ENCODE results near the gene GALP.
"Not testable (repeated sequence)": the region's sequence is repeated elsewhere in the genome, so short reads cannot be mapped to it uniquely, and the experiment has no call there.

Gene GALP

DNA sequence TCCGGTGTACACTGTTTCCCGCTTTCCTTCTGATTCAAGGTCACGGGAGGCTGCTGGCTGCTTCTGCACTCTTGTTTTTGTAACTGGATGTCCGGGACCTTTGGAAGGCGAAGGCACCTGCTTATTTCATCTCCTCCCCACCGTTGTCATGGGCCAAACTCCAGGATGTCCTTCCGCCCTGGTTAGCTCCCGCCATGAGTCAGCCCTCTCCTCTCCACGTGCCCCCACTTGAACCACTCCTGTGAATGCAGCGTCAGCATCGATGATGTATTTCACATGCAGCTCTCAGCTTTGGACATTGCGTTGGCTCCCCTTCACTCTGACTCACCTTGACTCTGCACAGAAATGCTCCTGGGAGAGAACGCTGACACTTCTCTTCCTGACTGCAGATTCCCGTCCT lies 5.5 kb upstream of the GALP start:
- Histone ChIP-seq H3K9ac (ENCODE audit: low read length) (no peak overlapping the region), H3K4me1 (ENCODE audit: control insufficient read depth, insufficient read depth, low read length) (no peaks in the 10 kb centered on the region), H3K27ac (ENCODE audit: low read depth, low read length) (no peak overlapping the region), H3K36me3 (ENCODE audit: control insufficient read depth, insufficient read depth, low read length) (no peaks in the 10 kb centered on the region), H3K27me3 (ENCODE audit: control insufficient read depth, insufficient read depth, low read length) (peaks cover 4% of the 10 kb centered on the region), H3K4me3 (ENCODE audit: low read length) (no peak overlapping the region)

DNA sequence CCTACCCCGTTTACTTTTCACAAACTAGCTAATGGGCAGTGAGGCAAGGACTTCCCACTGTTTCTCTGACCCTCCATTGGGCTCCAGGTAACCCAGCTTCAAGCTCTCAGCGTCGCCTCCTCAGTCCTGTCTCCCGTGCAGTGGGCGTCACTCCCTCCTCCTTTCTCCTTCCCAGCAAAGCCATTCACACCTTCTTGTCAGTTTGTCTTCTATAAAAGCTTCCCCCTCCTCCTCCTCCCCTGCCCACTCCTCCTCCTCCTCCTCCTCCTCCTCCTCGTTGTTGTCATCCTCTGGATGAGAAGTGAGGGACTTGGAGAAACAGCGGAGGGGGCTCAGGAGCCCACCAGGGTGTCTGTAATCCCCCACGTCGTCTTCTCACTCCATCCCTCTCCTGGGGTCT lies 1.7 kb upstream of the GALP start:
- Histone ChIP-seq H3K27me3 (ENCODE audit: control insufficient read depth, insufficient read depth, low read length) (peaks cover 11% of the 10 kb centered on the region), H3K27ac (ENCODE audit: low read depth, low read length) (no peak overlapping the region), H3K4me1 (ENCODE audit: control insufficient read depth, insufficient read depth, low read length) (no peaks in the 10 kb centered on the region), H3K36me3 (ENCODE audit: control insufficient read depth, insufficient read depth, low read length) (no peaks in the 10 kb centered on the region), H3K9ac (ENCODE audit: low read length) (no peak overlapping the region), H3K4me3 (ENCODE audit: low read length) (no peak overlapping the region)

DNA sequence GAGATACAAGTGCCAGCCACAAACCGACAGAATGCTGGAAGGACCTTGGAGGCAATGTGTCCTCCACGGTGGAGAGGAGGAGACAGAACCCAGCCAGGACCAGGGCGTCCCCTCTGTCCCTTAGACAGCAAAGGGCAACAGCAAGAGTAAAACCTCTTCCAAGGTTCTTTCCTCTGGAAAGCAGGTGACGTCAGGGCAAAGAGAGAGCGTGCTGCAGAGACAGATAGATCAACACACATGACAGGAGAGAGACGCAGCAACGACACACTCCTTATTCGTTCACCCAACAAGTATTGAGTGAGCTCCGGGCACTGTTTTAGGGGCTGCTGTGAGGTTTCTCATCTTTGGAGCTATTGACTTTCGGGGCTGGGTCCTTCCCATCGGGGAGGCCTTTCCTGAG lies 1.3 kb upstream of the GALP start:
- Histone ChIP-seq H3K4me1 (ENCODE audit: control insufficient read depth, insufficient read depth, low read length) (no peaks in the 10 kb centered on the region), H3K4me3 (ENCODE audit: low read length) (no peak overlapping the region), H3K9ac (ENCODE audit: low read length) (no peak overlapping the region), H3K27me3 (ENCODE audit: control insufficient read depth, insufficient read depth, low read length) (peaks cover 11% of the 10 kb centered on the region), H3K36me3 (ENCODE audit: control insufficient read depth, insufficient read depth, low read length) (no peaks in the 10 kb centered on the region), H3K27ac (ENCODE audit: low read depth, low read length) (no peak overlapping the region)

DNA sequence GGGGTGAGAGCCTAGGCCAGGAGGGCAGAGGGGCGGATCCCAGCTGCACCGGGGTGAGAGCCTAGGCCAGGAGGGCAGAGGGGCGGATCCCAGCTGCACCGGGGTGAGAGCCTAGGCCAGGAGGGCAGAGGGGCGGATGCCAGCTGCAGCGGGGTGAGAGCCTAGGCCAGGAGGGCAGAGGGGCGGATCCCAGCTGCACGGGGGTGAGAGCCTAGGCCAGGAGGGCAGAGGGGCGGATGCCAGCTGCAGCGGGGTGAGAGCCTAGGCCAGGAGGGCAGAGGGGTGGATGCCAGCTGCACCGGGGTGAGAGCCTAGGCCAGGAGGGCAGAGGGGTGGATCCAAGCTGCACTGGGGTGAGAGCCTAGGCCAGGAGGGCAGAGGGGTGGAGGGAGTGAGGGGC lies 502 bp downstream of the GALP start:
- peaks cover 11% of the 10 kb centered on the region for H3K27me3 ChIP-seq (ENCODE audit: control insufficient read depth, insufficient read depth, low read length)
- not testable (repeated sequence) for H3K27ac ChIP-seq (ENCODE audit: low read depth, low read length); H3K4me3 ChIP-seq (ENCODE audit: low read length); H3K4me1 ChIP-seq (ENCODE audit: control insufficient read depth, insufficient read depth, low read length); H3K36me3 ChIP-seq (ENCODE audit: control insufficient read depth, insufficient read depth, low read length); H3K9ac ChIP-seq (ENCODE audit: low read length)

DNA sequence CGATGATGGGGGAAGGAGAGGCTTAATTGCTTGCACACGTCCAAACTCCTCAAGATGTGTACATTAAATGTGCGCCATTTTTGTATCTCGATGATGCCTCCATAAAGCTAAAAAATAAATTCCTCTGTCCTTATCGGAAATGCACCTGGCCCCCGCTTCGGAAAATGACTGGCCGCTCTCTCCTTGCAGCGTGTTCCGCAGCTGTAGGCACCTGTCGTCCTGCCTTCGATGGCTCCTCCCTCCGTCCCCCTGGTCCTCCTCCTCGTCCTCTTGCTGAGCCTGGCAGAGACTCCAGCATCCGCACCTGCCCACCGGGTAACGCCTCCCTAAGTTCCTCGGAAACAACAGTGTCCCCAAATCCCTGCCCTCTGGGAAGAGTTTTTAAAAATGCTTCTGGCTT lies 1.1 kb downstream of the GALP start:
- H3K4me3 ChIP-seq (ENCODE audit: low read length): no peak overlapping the region

DNA sequence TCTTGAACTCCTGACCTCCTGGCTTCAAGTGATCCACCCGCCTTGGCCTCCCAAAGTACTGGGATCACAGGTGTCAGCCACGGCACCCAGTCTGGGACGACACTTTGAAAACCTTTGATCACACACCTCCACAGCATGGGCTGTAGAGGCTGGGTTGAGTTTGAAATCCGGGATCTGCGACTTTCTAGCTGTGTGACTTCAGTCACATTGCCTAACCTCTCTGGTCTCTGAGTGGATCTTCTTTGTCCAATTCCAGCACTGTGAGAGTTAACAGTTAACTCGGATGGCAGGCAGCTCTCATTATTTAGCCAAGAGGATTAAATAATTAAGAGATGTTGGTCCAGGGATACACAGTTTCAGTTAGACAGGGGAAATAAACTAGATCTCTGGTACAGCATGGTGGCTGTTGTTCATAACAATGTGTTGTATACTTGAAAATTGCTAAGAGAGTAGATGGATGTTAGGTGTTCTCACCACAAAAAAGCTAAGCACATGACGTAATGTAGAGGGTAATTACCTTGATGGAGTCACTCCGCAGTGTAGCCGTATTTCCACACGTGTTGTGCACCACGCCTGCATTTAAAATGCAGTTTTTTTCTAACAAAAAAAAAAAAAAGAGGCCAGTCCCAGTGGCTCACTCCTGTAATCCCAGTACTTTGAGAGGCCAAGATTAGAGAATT lies 1.9 kb downstream of the GALP start:
- no peak overlapping the region for H3K27ac ChIP-seq (ENCODE audit: low read depth, low read length)
- no peaks in the 10 kb centered on the region for H3K4me1 ChIP-seq (ENCODE audit: control insufficient read depth, insufficient read depth, low read length)
- H3K27me3 ChIP-seq (ENCODE audit: control insufficient read depth, insufficient read depth, low read length): peaks cover 11% of the 10 kb centered on the region
- no peak overlapping the region for H3K9ac ChIP-seq (ENCODE audit: low read length)
- H3K4me3 ChIP-seq (ENCODE audit: low read length): no peak overlapping the region
- H3K36me3 ChIP-seq (ENCODE audit: control insufficient read depth, insufficient read depth, low read length): no peaks in the 10 kb centered on the region

More for the DNA sequence above, 1.1 kb downstream of the GALP start:
- H3K27ac ChIP-seq (ENCODE audit: low read depth, low read length): no peak overlapping the region
- no peak overlapping the region for H3K9ac ChIP-seq (ENCODE audit: low read length)
- no peaks in the 10 kb centered on the region for H3K4me1 ChIP-seq (ENCODE audit: control insufficient read depth, insufficient read depth, low read length)
- peaks cover 11% of the 10 kb centered on the region for H3K27me3 ChIP-seq (ENCODE audit: control insufficient read depth, insufficient read depth, low read length)
- no peaks in the 10 kb centered on the region for H3K36me3 ChIP-seq (ENCODE audit: control insufficient read depth, insufficient read depth, low read length)

DNA sequence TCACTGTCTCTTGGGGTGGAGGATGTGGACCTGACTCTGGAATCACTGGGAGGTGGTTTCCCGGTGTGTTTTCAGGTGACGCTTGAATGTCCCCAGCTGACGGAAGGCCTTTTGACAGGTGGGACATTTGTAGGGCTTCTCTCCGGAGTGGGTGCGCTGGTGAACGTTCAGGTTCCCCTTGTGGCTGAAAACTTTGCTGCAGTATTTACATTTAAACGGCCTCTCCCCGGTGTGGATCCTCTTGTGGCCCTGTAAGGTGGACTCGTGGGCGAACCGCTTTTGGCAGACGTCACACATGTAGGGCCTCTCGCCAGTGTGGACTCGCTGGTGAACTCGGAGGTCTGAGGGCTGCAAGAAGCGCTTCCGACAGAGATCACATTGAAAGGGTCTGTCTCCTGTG lies 14.0 kb downstream of the GALP start:
- Histone ChIP-seq H3K4me3 (ENCODE audit: low read length) (no peak overlapping the region), H3K36me3 (ENCODE audit: control insufficient read depth, insufficient read depth, low read length) (no peaks in the 10 kb centered on the region), H3K9ac (ENCODE audit: low read length) (no peak overlapping the region), H3K27ac (ENCODE audit: low read depth, low read length) (no peak overlapping the region), H3K4me1 (ENCODE audit: control insufficient read depth, insufficient read depth, low read length) (no peaks in the 10 kb centered on the region), H3K27me3 (ENCODE audit: control insufficient read depth, insufficient read depth, low read length) (no peaks in the 10 kb centered on the region)

DNA sequence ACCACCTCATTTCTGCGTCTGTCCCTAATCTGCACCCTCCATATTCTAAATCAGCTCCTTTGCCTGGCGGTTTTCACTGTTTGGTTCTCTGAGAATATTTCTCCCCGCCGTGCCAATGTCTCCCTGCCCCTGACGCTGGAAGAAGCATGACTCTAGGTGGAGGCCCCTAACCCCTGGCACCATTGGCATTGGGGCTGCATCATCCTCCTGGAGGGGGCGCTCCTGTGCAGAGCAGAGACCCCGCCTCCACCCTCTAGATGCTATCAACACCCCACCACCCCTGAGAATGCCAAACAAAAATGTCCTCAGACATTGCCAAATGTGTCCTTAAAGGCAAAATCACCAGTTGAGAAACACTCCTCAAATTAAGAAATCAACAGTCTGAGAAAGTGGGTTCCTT lies 15.3 kb downstream of the GALP start:
- Histone ChIP-seq H3K4me1 (ENCODE audit: control insufficient read depth, insufficient read depth, low read length) (no peaks in the 10 kb centered on the region), H3K36me3 (ENCODE audit: control insufficient read depth, insufficient read depth, low read length) (no peaks in the 10 kb centered on the region), H3K27me3 (ENCODE audit: control insufficient read depth, insufficient read depth, low read length) (no peaks in the 10 kb centered on the region), H3K27ac (ENCODE audit: low read depth, low read length) (no peak overlapping the region), H3K4me3 (ENCODE audit: low read length) (no peak overlapping the region), H3K9ac (ENCODE audit: low read length) (no peak overlapping the region)

DNA sequence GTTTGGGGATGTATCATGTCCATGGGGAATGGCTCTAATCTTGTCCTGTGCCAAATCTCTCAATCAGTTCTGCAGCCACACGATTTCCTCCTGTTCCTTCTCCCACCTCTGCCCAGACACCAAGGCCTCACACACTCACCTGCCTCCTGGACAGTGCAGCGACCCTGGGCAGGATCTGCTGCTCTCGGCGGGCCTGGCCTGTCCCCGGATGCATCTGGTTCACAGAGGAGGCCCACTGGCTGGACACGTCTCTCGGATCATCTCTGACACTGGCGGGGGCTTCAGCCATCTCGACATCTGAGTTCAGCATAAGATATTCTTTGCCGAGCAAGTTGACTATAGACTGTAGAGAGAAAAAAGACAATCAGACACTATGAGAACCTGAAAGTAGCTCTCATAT lies 15.9 kb downstream of the GALP start:
- H3K27me3 ChIP-seq (ENCODE audit: control insufficient read depth, insufficient read depth, low read length): no peaks in the 10 kb centered on the region
- H3K9ac ChIP-seq (ENCODE audit: low read length): no peak overlapping the region
- H3K4me1 ChIP-seq (ENCODE audit: control insufficient read depth, insufficient read depth, low read length): no peaks in the 10 kb centered on the region
- no peak overlapping the region for H3K27ac ChIP-seq (ENCODE audit: low read depth, low read length)
- no peak overlapping the region for H3K4me3 ChIP-seq (ENCODE audit: low read length)
- H3K36me3 ChIP-seq (ENCODE audit: control insufficient read depth, insufficient read depth, low read length): no peaks in the 10 kb centered on the region

DNA sequence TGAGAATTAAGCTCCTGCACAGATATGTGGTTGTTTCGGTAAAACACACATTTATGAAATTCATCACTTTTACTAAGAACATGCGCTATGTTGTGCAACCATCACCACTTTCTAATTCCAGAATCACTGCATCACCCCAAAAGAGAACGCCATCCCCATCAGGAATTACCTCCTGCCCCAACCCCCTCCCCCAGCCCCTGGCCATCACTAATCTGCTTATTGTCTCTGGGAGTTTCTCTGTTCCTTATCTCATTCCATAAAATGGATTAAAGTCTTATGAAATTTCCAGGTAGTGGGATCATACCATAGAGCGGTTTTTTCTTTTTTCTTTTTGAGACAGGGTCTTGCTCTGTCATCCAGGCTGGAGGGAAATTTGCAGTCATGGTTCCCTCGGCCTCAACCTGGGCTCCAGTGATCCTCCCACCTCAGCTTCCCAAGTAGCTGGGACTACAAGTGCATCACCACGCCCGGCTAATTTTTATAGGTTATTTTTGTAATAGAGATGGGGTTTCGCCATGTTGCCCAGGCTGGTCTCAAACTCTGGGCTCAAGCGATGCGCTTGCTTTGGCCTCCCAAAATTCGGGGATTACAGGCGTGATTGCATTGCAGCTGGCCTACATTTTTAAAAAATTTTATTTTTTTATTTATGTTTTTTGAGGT lies 18.3 kb downstream of the GALP start:
- Histone ChIP-seq H3K27ac (ENCODE audit: low read depth, low read length) (no peak overlapping the region), H3K4me3 (ENCODE audit: low read length) (no peak overlapping the region), H3K36me3 (ENCODE audit: control insufficient read depth, insufficient read depth, low read length) (no peaks in the 10 kb centered on the region), H3K4me1 (ENCODE audit: control insufficient read depth, insufficient read depth, low read length) (no peaks in the 10 kb centered on the region), H3K27me3 (ENCODE audit: control insufficient read depth, insufficient read depth, low read length) (no peaks in the 10 kb centered on the region), H3K9ac (ENCODE audit: low read length) (no peak overlapping the region)

DNA sequence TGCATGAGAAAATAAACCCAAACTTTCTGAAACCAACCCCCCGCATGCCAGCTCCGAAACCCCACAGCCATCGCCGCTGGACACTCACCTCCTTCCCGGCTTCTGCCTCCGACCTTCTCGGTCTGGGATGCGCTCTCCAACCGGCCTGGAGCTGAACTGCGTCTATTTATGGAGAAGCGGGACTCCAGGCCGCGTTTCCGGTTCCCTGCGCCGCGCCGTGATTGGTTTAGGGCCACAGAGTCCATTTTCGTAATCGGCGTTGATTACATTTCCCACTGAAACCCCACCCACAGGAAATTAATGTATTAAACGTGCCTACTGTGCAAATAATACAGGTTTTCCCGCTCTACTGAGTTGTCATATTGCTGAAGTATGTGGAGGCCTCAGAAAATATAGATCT lies 21.8 kb downstream of the GALP start, which contains the start of gene ZSCAN5B:
ZSCAN5B (minus strand) TSS at position 138 of the 400 bp plus-strand sequence. CDS start 4,731 bp downstream, outside the sequence.
- not testable (repeated sequence) for H3K36me3 ChIP-seq (ENCODE audit: control insufficient read depth, insufficient read depth, low read length)

DNA sequence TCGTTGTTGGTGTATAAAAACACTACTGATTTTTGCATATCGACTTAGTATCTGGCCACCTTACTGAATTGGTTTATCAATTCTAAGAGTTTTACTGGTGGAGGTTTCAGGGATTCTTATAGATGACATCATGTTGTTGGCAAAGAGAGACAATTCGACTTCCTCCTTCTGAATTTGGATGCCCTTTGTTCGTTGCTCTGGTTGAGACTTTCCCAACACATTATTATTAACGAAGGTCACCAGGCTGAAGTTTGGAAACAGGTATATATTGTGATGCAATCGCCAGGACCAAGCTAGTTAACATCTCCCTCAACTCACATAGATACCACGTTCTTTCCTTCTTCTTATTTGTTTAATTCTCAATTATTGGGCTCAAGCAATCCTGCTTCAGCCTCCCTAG lies 23.9 kb downstream of the GALP start:
- Histone ChIP-seq H3K4me1 (ENCODE audit: control insufficient read depth, insufficient read depth, low read length) (no peaks in the 10 kb centered on the region), H3K9ac (ENCODE audit: low read length) (no peak overlapping the region), H3K4me3 (ENCODE audit: low read length) (no peak overlapping the region), H3K27me3 (ENCODE audit: control insufficient read depth, insufficient read depth, low read length) (no peaks in the 10 kb centered on the region), H3K27ac (ENCODE audit: low read depth, low read length) (no peak overlapping the region), H3K36me3 (ENCODE audit: control insufficient read depth, insufficient read depth, low read length) (no peaks in the 10 kb centered on the region)

More for the DNA sequence above, 21.8 kb downstream of the GALP start, which contains the start of gene ZSCAN5B:
- not testable (repeated sequence) for H3K27ac ChIP-seq (ENCODE audit: low read depth, low read length); H3K27me3 ChIP-seq (ENCODE audit: control insufficient read depth, insufficient read depth, low read length); H3K9ac ChIP-seq (ENCODE audit: low read length); H3K4me3 ChIP-seq (ENCODE audit: low read length); H3K4me1 ChIP-seq (ENCODE audit: control insufficient read depth, insufficient read depth, low read length)

DNA sequence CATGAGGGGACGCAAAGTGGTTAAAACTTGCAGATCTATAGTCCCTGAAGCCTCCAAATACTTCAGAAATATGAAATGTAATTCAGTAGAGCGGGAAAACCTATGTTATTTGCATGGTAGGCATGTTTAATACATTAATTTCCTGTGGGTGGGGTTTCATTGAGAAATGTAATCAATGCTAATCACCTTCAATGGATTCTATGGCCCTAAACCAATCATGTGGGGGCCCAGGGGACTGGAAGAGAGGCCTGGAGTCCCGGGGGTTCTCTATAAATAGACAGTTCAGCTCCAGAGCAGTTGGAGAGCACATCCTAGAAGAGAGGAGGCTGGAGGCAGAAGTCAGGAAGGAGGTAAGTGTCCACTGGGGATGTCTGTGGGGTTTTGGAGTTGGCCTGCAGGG lies 26.2 kb downstream of the GALP start, which contains the start of gene ZSCAN5C:
ZSCAN5C (plus strand) TSS at position 301 of the 400 bp plus-strand sequence. CDS start 3,641 bp downstream, outside the sequence.
- no peaks in the 10 kb centered on the region for H3K36me3 ChIP-seq (ENCODE audit: control insufficient read depth, insufficient read depth, low read length)
- no peak within 1 kb of the TSS for H3K9ac ChIP-seq (ENCODE audit: low read length)
- no peak within 1 kb of the TSS for H3K4me3 ChIP-seq (ENCODE audit: low read length)
- H3K4me1 ChIP-seq (ENCODE audit: control insufficient read depth, insufficient read depth, low read length): no peaks in the 10 kb centered on the region
- no peaks in the 10 kb centered on the region for H3K27me3 ChIP-seq (ENCODE audit: control insufficient read depth, insufficient read depth, low read length)
- H3K27ac ChIP-seq (ENCODE audit: low read depth, low read length): no peak within 1 kb of the TSS

Data from rectal smooth muscle tissue (tissue), 1 donor.